SK-N-SH (cell line): ENCODE measurements around the gene ETS2.

Source experiments
- CHD2 ChIP-seq: fragments of 150-350 bp; IDR thresholded peaks from 2 replicates; pipeline ENCODE4 v1.6.1; 2018; ENCODE audit warnings: low read length; ENCODE audit not compliant: partially characterized antibody
- ELF1 ChIP-seq: IDR thresholded peaks from 2 replicates; pipeline ENCODE4 v1.4.0; 2012
- EP300 ChIP-seq, 2 experiments: IDR thresholded peaks; 2 replicates each; pipeline versions ENCODE4 v1.4.0 to v1.6.1; 2012; ENCODE audit warnings: borderline replicate concordance in 1 of 2, low read depth in 1 of 2, low read length in 1 of 2
- POLR2AphosphoS5 ChIP-seq: IDR thresholded peaks from 2 replicates; pipeline ENCODE4 v1.6.1; 2012; ENCODE audit warnings: low read depth, low read length
- RAD21 ChIP-seq: IDR thresholded peaks from 2 replicates; pipeline ENCODE4 v1.6.1; 2012; ENCODE audit warnings: mild to moderate bottlenecking, low read length
- RFX5 ChIP-seq: IDR thresholded peaks from 2 replicates; pipeline ENCODE4 v1.6.1; 2012; ENCODE audit warnings: mild to moderate bottlenecking, improper control_type of control experiment, low read length
- TAF1 ChIP-seq: IDR thresholded peaks from 2 replicates; pipeline ENCODE4 v1.6.1; 2012; ENCODE audit warnings: low read depth, mild to moderate bottlenecking, low read length, moderate library complexity, borderline replicate concordance
- TCF12 ChIP-seq: IDR thresholded peaks from 2 replicates; pipeline ENCODE4 v1.4.0; 2012
- TEAD4 ChIP-seq: IDR thresholded peaks from 2 replicates; pipeline ENCODE4 v1.4.0; 2012; ENCODE audit warnings: mild to moderate bottlenecking, borderline replicate concordance; ENCODE audit not compliant: insufficient read depth
- TF ChIP-seq, protein P1 (sequence below): fragments of 200-600 bp; sonication (generic); IDR thresholded peaks from 2 replicates; pipeline ENCODE4 v1.6.1; 2017; ENCODE audit warnings: antibody characterized with exemption, mild to moderate bottlenecking, moderate library complexity
- TF ChIP-seq, protein P2 (sequence below): IDR thresholded peaks from 2 replicates; pipeline ENCODE4 v1.4.0; 2012; ENCODE audit warnings: low read depth
- TF ChIP-seq, protein P3 (sequence below): IDR thresholded peaks from 2 replicates; pipeline ENCODE4 v1.4.0; 2012; ENCODE audit warnings: low read depth, borderline replicate concordance
- TF ChIP-seq, protein P4 (sequence below): IDR thresholded peaks from 2 replicates; pipeline ENCODE4; 2012
- TF ChIP-seq, protein P5 (sequence below): IDR thresholded peaks from 2 replicates; pipeline ENCODE4 v1.4.0; 2012; ENCODE audit warnings: low read depth, borderline replicate concordance

DNA sequence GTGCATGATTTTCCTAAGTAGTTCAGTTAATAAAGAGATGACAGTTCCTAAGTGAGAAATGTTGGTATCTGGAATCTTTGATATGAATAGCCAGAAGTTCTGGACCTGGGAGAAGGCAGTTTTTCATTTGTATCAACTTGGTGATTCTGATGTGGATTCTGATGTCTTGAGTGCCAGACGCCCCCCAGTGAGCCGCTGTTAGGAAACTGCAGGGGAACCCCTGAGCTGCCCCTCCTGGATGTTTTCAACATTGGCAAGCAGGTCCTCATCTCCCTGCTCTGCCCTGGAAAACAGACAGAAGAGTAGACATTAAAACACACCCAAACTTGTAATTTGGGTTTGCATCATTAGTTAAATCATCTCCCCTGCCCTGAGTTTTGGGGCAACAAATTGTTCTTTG, 7.4 kb downstream of the ETS2 start:
- TF ChIP-seq, protein P1, sequence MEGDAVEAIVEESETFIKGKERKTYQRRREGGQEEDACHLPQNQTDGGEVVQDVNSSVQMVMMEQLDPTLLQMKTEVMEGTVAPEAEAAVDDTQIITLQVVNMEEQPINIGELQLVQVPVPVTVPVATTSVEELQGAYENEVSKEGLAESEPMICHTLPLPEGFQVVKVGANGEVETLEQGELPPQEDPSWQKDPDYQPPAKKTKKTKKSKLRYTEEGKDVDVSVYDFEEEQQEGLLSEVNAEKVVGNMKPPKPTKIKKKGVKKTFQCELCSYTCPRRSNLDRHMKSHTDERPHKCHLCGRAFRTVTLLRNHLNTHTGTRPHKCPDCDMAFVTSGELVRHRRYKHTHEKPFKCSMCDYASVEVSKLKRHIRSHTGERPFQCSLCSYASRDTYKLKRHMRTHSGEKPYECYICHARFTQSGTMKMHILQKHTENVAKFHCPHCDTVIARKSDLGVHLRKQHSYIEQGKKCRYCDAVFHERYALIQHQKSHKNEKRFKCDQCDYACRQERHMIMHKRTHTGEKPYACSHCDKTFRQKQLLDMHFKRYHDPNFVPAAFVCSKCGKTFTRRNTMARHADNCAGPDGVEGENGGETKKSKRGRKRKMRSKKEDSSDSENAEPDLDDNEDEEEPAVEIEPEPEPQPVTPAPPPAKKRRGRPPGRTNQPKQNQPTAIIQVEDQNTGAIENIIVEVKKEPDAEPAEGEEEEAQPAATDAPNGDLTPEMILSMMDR, result no peak
- TF ChIP-seq CHD2 (no peak), EP300 (IDR thresholded peaks at IDR 0.05; ENCODE audit: borderline replicate concordance in 1 of 2, low read depth in 1 of 2, low read length in 1 of 2) (no peak), RAD21 (no peak), RFX5 (no peak), TCF12 (no peak), POLR2AphosphoS5 (no peak), TEAD4 (no peak), ELF1 (no peak), TAF1 (no peak)
- TF ChIP-seq, protein P2, sequence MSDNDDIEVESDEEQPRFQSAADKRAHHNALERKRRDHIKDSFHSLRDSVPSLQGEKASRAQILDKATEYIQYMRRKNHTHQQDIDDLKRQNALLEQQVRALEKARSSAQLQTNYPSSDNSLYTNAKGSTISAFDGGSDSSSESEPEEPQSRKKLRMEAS, result no peak
- TF ChIP-seq, protein P3, sequence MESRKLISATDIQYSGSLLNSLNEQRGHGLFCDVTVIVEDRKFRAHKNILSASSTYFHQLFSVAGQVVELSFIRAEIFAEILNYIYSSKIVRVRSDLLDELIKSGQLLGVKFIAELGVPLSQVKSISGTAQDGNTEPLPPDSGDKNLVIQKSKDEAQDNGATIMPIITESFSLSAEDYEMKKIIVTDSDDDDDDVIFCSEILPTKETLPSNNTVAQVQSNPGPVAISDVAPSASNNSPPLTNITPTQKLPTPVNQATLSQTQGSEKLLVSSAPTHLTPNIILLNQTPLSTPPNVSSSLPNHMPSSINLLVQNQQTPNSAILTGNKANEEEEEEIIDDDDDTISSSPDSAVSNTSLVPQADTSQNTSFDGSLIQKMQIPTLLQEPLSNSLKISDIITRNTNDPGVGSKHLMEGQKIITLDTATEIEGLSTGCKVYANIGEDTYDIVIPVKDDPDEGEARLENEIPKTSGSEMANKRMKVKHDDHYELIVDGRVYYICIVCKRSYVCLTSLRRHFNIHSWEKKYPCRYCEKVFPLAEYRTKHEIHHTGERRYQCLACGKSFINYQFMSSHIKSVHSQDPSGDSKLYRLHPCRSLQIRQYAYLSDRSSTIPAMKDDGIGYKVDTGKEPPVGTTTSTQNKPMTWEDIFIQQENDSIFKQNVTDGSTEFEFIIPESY, result no peak
- TF ChIP-seq, protein P4, sequence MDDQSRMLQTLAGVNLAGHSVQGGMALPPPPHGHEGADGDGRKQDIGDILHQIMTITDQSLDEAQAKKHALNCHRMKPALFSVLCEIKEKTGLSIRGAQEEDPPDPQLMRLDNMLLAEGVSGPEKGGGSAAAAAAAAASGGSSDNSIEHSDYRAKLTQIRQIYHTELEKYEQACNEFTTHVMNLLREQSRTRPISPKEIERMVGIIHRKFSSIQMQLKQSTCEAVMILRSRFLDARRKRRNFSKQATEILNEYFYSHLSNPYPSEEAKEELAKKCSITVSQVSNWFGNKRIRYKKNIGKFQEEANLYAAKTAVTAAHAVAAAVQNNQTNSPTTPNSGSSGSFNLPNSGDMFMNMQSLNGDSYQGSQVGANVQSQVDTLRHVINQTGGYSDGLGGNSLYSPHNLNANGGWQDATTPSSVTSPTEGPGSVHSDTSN, result no peak
- TF ChIP-seq, protein P5, sequence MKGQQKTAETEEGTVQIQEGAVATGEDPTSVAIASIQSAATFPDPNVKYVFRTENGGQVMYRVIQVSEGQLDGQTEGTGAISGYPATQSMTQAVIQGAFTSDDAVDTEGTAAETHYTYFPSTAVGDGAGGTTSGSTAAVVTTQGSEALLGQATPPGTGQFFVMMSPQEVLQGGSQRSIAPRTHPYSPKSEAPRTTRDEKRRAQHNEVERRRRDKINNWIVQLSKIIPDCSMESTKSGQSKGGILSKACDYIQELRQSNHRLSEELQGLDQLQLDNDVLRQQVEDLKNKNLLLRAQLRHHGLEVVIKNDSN, result no peak
